Natural killer cell (primary cell): ENCODE data around the gene PRKAG2. TPM values are rescaled to one million over a fixed set of nuclear protein-coding genes. Genes with fewer than 3 reads are reported as not detected.

Experiments used
- ATAC-seq, 3 donors: fragments of 150-1000 bp in 2 of 3; fragments of 200-7000 bp in 1 of 3; cut with Tn5 transposase; 1 replicate in 1 of 3; 2 replicates in 2 of 3; pipeline ENCODE4 v1.10.0; 2021; ENCODE audit warnings: mild to moderate bottlenecking in 2 of 3, moderate library complexity in 2 of 3
- DNase-seq, 2 donors: peaks; one replicate each; pipeline versions ENCODE4 v3.0.0 to v3.0.0-alpha.2; 2013 to 2021; ENCODE audit warnings: mixed read lengths in 1 of 2
- H3K27ac ChIP-seq: one replicate; pipeline ENCODE4 v1.5.1; 2013; ENCODE audit warnings: mild to moderate bottlenecking, low read length
- H3K27me3 ChIP-seq: one replicate; pipeline ENCODE4 v1.6.1; 2013; ENCODE audit warnings: low read length; ENCODE audit not compliant: control insufficient read depth, insufficient read depth
- H3K36me3 ChIP-seq: one replicate; pipeline ENCODE4 v1.6.1; 2013; ENCODE audit warnings: low read length; ENCODE audit not compliant: control insufficient read depth, insufficient read depth
- H3K4me1 ChIP-seq: one replicate; pipeline ENCODE4 v1.6.1; 2013; ENCODE audit warnings: low read length; ENCODE audit not compliant: control insufficient read depth, insufficient read depth
- H3K4me3 ChIP-seq: one replicate; pipeline ENCODE4 v1.5.1; 2013; ENCODE audit warnings: low read length
- H3K9me3 ChIP-seq: one replicate; pipeline ENCODE4 v1.6.1; 2013; ENCODE audit warnings: low read length; ENCODE audit not compliant: control insufficient read depth, insufficient read depth
- H3K27ac Mint-ChIP-seq, 2 donors: one replicate each; pipeline ENCODE4 v1.8.0; 2022; ENCODE audit warnings: mild to moderate bottlenecking in 2 of 2, mixed read lengths in 2 of 2, moderate library complexity in 1 of 2
- H3K27me3 Mint-ChIP-seq, 2 donors: one replicate each; pipeline ENCODE4 v1.8.0; 2022; ENCODE audit warnings: low read depth in 2 of 2, mixed read lengths in 2 of 2
- H3K36me3 Mint-ChIP-seq: one replicate; pipeline ENCODE4 v1.8.0; 2022; ENCODE audit warnings: mixed read lengths
- H3K4me1 Mint-ChIP-seq, 2 donors: one replicate each; pipeline ENCODE4 v1.8.0; 2022; ENCODE audit warnings: mixed read lengths in 2 of 2
- H3K4me3 Mint-ChIP-seq: one replicate; pipeline ENCODE4 v1.8.0; 2022; ENCODE audit warnings: mild to moderate bottlenecking, moderate library complexity, mixed read lengths
- H3K9me3 Mint-ChIP-seq, 2 donors: one replicate each; pipeline ENCODE4 v1.8.0; 2022; ENCODE audit warnings: mixed read lengths in 2 of 2
- CTCF ChIP-seq: fragments of 200-600 bp; IDR thresholded peaks from one replicate; pipeline ENCODE4 v1.8.0; 2022; ENCODE audit warnings: antibody characterized with exemption
- WGBS: methylation state at CpG from one replicate; pipeline ENCODE4 v1.1.7; 2013; ENCODE audit warnings: missing lambda C conversion rate; ENCODE audit not compliant: insufficient coverage; 5-methylcytosine and 5-hydroxymethylcytosine counted together
- intact Hi-C: fragments of 100-400 bp; cut with micrococcal nuclease; formaldehyde crosslinking; loops from one replicate; pipeline ENCODE4 v1.14.2; 2022
- total RNA-seq, 4 donors: library from RNA; stranded (reverse); fragments of 120-200 nt in 1 of 4; gene quantifications; one replicate each; pipeline versions ENCODE4 v1.2.3 to v1.2.4, GENCODE V29; 2013 to 2022

Gene PRKAG2
- total RNA-seq, 3 donors from 2014 or later (not counting 1 experiment from before 2014, with no cell fraction given), result 42.6 to 66.5 (median 64.4) TPM

DNA sequence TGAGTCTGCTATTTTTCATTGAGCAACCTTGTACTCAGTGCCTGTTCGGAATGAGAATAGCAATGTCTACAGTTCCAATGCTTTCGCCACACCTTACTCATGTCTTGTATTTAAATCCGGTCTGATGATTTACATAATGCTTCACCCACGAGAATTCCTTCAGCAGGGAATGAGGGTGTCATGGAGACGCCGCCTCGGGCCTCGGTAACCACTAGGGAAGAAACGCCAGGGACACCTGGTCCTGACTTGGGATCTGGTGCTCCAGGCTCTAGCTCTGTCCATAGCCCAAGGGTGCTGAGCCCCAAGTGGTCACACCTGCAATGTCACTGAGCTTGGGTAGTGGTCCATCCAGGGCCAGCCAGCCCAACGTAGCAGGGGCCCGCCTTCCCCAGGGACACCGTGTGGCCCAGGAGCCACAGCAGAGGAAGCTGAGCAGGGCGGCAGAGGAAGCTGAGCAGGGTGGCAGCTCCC is 37.4 kb downstream of the PRKAG2 start:
- no peaks in the 10 kb centered on the region for H3K9me3 Mint-ChIP-seq
- no peaks in the 10 kb centered on the region for H3K27me3 Mint-ChIP-seq
- ATAC-seq, result no peak

GRCh38 chr7:151838861-151839381 is 38.0 kb downstream of the PRKAG2 start:
- peaks cover 7 to 24% of the 10 kb centered on the region in 2 donors for H3K4me1 Mint-ChIP-seq
- peak; percentile 88 to 95 (median 93) for ATAC-seq
- peak overlapping the region; percentile 20 for H3K4me3 ChIP-seq

More for the DNA sequence above, 37.4 kb downstream of the PRKAG2 start:
- 41% methylated on average over 13 of the region's 13 CpGs for WGBS
- peaks cover 7 to 24% of the 10 kb centered on the region in 2 donors for H3K4me1 Mint-ChIP-seq
- H3K27ac ChIP-seq, result peak overlapping the region; percentile 71
- H3K36me3 ChIP-seq, result no peaks in the 10 kb centered on the region
- DNase-seq, result no peak
- H3K27me3 ChIP-seq, result no peaks in the 10 kb centered on the region
- H3K4me3 Mint-ChIP-seq, result peak overlapping the region; percentile 72
- H3K27ac Mint-ChIP-seq, result peak overlapping the region; percentile 29 to 76
- TF ChIP-seq CTCF, result no peak
- H3K4me3 ChIP-seq, result peak overlapping the region; percentile 20
- peaks cover 40% of the 10 kb centered on the region for H3K4me1 ChIP-seq
- H3K9me3 ChIP-seq, result no peaks in the 10 kb centered on the region
- intact Hi-C loops, result no loop called here
- H3K36me3 Mint-ChIP-seq, result no peaks in the 10 kb centered on the region

DNA sequence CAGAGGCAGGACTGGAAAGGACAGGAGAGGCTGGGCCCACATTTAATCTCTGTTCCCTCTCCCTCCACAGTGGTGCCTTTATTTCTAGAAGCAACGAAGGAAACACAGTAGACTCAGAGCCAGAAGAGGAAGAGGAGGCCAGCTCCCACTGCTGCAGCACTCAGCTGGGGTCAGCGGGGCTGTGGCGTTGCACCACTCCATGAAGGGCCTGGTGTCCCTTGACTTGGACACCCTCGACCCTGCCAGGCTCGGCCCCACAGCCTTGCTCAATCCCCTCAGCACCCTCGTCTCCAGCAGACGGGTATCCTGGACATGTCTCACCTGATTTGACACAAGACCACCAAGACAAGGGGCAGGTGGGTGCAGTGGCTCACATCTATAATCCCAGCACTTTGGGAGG is 38.8 kb downstream of the PRKAG2 start:
- DNase-seq (no peak), ATAC-seq (no peak)
- TF ChIP-seq CTCF, result no peak
- Histone ChIP-seq H3K27ac (peak overlapping the region; percentile 71), H3K36me3 (no peaks in the 10 kb centered on the region), H3K9me3 (no peaks in the 10 kb centered on the region), H3K4me3 (no peak overlapping the region), H3K27me3 (no peaks in the 10 kb centered on the region), H3K4me1 (peaks cover 48% of the 10 kb centered on the region)
- WGBS, result 85% methylated on average over 7 of the region's 7 CpGs
- Mint-ChIP-seq H3K4me3 (peak overlapping the region; percentile 25), H3K9me3 (no peaks in the 10 kb centered on the region), H3K4me1 (peaks cover 7 to 26% of the 10 kb centered on the region in 2 donors), H3K27ac (peak overlapping the region; percentile 29 to 76), H3K27me3 (no peaks in the 10 kb centered on the region), H3K36me3 (no peaks in the 10 kb centered on the region)
- intact Hi-C loops, result no loop called here

More at GRCh38 chr7:151838861-151839381, 38.0 kb downstream of the PRKAG2 start:
- DNase-seq, result peak; percentile 40 to 68
- peak overlapping the region; percentile 72 for H3K4me3 Mint-ChIP-seq
- no peaks in the 10 kb centered on the region for H3K36me3 Mint-ChIP-seq
- H3K9me3 Mint-ChIP-seq, result no peaks in the 10 kb centered on the region
- H3K4me1 ChIP-seq, result peaks cover 46% of the 10 kb centered on the region
- peak overlapping the region; percentile 71 for H3K27ac ChIP-seq
- intact Hi-C loops, result no loop called here
- no peaks in the 10 kb centered on the region for H3K9me3 ChIP-seq
- H3K27ac Mint-ChIP-seq, result peak overlapping the region; percentile 29 to 76
- H3K27me3 Mint-ChIP-seq, result no peaks in the 10 kb centered on the region
- H3K36me3 ChIP-seq, result no peaks in the 10 kb centered on the region
- no peaks in the 10 kb centered on the region for H3K27me3 ChIP-seq
- WGBS, result under 1% methylated on average over 16 of the region's 17 CpGs
- no peak for TF ChIP-seq CTCF
